ENCODE measurements around the gene GLIS2. TPM values are rescaled to one million over a fixed set of nuclear protein-coding genes. Genes with fewer than 3 reads are reported as not detected.

Gene GLIS2
- total RNA-seq, 3 donors from 2014 or later: 1.7 to 21.1 (median 2.9) TPM

GRCh38 chr16:4337540-4338088 is 21.7 kb downstream of the GLIS2 start:
- H3K9me3 ChIP-seq: no peaks in the 10 kb centered on the region
- peaks cover 3% of the 10 kb centered on the region for H3K4me1 ChIP-seq (ENCODE audit: low read depth)
- DNase-seq (no peak), ATAC-seq (no peak)
- H3K36me3 ChIP-seq (ENCODE audit: low read depth): no peaks in the 10 kb centered on the region
- intact Hi-C loops (cut with DNase I, micrococcal nuclease): loop anchor here in 1 of 2 donors (10.0 kb wide), 1 partner anchor 53 kb away; no protein-coding TSS in a partner anchor
- TF ChIP-seq CTCF (IDR thresholded peaks at IDR 0.05): no peak
- no peak overlapping the region for H3K4me3 ChIP-seq

GRCh38 chr16:4338125-4338582 is 22.3 kb downstream of the GLIS2 start:
- no peaks in the 10 kb centered on the region for H3K36me3 ChIP-seq (ENCODE audit: low read depth)
- intact Hi-C loops (cut with DNase I, micrococcal nuclease): loop anchor here in 1 of 2 donors (10.0 kb wide), 1 partner anchor 53 kb away; no protein-coding TSS in a partner anchor
- no peaks in the 10 kb centered on the region for H3K9me3 ChIP-seq
- no peak for DNase-seq
- TF ChIP-seq CTCF (IDR thresholded peaks at IDR 0.05): no peak
- no peak overlapping the region for H3K4me3 ChIP-seq
- ATAC-seq: no peak
- H3K4me1 ChIP-seq (ENCODE audit: low read depth): peaks cover 3% of the 10 kb centered on the region

DNA sequence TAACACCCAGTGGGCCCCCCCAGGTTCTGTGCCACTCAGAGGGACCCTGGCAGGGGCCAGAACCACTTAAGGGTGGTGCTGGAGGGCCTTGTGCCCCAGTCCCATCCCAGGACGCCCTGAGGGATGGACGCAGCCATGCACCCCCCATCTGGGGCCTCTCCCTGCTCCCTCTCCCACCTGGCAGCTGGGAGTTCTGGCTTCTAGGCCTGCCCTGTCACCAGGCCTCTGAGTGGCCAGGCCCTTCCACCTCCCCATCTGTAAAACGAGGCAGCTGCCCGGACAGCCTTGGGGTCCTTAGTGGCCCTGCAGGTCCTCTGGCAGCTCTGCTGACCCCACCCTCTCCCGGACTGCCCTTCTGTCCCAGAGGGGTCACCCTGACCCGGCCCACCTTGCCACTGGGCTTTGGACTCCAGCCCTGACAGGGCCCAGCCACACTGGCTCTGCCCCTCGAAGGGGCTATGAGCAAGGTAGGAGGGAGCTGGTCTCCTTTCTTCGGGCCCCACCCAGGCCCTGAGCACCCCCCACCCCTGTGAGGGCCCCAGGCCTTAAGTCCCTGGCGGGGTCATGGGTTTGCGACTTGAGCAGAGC is 22.9 kb downstream of the GLIS2 start:
- DNase-seq: no peak
- peaks cover 3% of the 10 kb centered on the region for H3K4me1 ChIP-seq (ENCODE audit: low read depth)
- intact Hi-C loops (cut with DNase I, micrococcal nuclease): loop anchor here in 1 of 2 donors (10.0 kb wide), 1 partner anchor 54 kb away; no protein-coding TSS in a partner anchor
- no peaks in the 10 kb centered on the region for H3K9me3 ChIP-seq
- TF ChIP-seq CTCF (IDR thresholded peaks at IDR 0.05): no peak
- H3K4me3 ChIP-seq: no peak overlapping the region
- no peaks in the 10 kb centered on the region for H3K36me3 ChIP-seq (ENCODE audit: low read depth)
- no peak for ATAC-seq

- Histone ChIP-seq H3K9me3 (no peaks in the 10 kb centered on the region), H3K36me3 (ENCODE audit: low read depth) (no peaks in the 10 kb centered on the region), H3K4me1 (ENCODE audit: low read depth) (peaks cover 3% of the 10 kb centered on the region), H3K4me3 (no peak overlapping the region)
- TF ChIP-seq CTCF (IDR thresholded peaks at IDR 0.05): no peak
- DNase-seq (no peak), ATAC-seq (no peak)
- intact Hi-C loops (cut with DNase I, micrococcal nuclease): loop anchor here in 1 of 2 donors (10.0 kb wide), 1 partner anchor 55 kb away; no protein-coding TSS in a partner anchor
Observed at GRCh38 chr16:4339455-4339854, 23.6 kb downstream of the GLIS2 start.

DNA sequence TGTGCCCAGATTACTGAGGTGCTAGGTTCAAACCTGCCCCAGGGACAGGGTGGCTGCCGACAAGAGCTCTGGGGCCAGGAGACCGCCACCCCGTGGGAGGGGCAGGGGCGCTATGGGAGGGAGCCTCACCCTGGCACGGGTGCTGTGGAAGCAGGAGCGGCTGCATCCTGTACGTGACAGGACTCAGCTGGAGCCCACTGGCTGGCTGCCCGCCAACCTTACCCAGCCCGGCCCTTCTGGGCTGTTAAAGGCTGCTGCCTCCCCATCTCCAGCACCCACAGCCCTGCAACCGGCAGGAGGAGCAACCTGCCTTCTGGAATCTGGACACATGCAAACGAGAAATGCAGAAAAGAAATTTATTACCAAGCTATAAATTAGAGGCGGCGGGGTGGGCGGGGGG is 24.0 kb downstream of the GLIS2 start:
- intact Hi-C loops (cut with DNase I, micrococcal nuclease): loop anchor here in 1 of 2 donors (10.0 kb wide), 1 partner anchor 55 kb away; no protein-coding TSS in a partner anchor
- H3K9me3 ChIP-seq: no peaks in the 10 kb centered on the region
- no peak for DNase-seq
- no peak for TF ChIP-seq CTCF (IDR thresholded peaks at IDR 0.05)
- H3K4me3 ChIP-seq: no peak overlapping the region
- ATAC-seq: no peak
- H3K4me1 ChIP-seq (ENCODE audit: low read depth): peaks cover 3% of the 10 kb centered on the region
- no peaks in the 10 kb centered on the region for H3K36me3 ChIP-seq (ENCODE audit: low read depth)

Measured in mucosa of descending colon (tissue), 3 donors.